Measurements from ENCODE around the gene SH3D19. TPM values are rescaled to one million over a fixed set of nuclear protein-coding genes. Genes with fewer than 3 reads are reported as not detected.

Gene SH3D19
- total RNA-seq, 1 donor from 2014 or later: 25.1 TPM

- Mint-ChIP-seq H3K4me1 (peaks cover 56% of the 10 kb centered on the region), H3K9me3 (no peaks in the 10 kb centered on the region), H3K27me3 (ENCODE audit: low read depth) (no peaks in the 10 kb centered on the region), H3K36me3 (ENCODE audit: low read depth) (peaks cover 3% of the 10 kb centered on the region), H3K27ac (ENCODE audit: unreplicated experiment) (no peak overlapping the region), H3K4me3 (peak overlapping the region; percentile 20)
- no peak for TF ChIP-seq CTCF (conservative IDR thresholded peaks at IDR 0.05)
- DNase-seq (ENCODE audit: low read depth, low spot score): no peak
Observed at GRCh38 chr4:151321586-151321985, 3.8 kb downstream of the SH3D19 start.

GRCh38 chr4:151319490-151319889 is 5.9 kb downstream of the SH3D19 start:
- DNase-seq (ENCODE audit: low read depth, low spot score): no peak
- no peak overlapping the region for H3K27ac Mint-ChIP-seq (ENCODE audit: unreplicated experiment)
- TF ChIP-seq CTCF (conservative IDR thresholded peaks at IDR 0.05): no peak
- H3K4me1 Mint-ChIP-seq: peaks cover 54% of the 10 kb centered on the region
- no peaks in the 10 kb centered on the region for H3K9me3 Mint-ChIP-seq
- H3K4me3 Mint-ChIP-seq: no peak overlapping the region
- no peaks in the 10 kb centered on the region for H3K27me3 Mint-ChIP-seq (ENCODE audit: low read depth)
- peaks cover 3% of the 10 kb centered on the region for H3K36me3 Mint-ChIP-seq (ENCODE audit: low read depth)

GRCh38 chr4:151318307-151319006 is 6.9 kb downstream of the SH3D19 start:
- DNase-seq (ENCODE audit: low read depth, low spot score): no peak
- no peak for TF ChIP-seq CTCF (conservative IDR thresholded peaks at IDR 0.05)
- Mint-ChIP-seq H3K27ac (ENCODE audit: unreplicated experiment) (no peak overlapping the region), H3K4me1 (peaks cover 51% of the 10 kb centered on the region), H3K9me3 (no peaks in the 10 kb centered on the region), H3K4me3 (no peak overlapping the region), H3K36me3 (ENCODE audit: low read depth) (peaks cover 3% of the 10 kb centered on the region), H3K27me3 (ENCODE audit: low read depth) (no peaks in the 10 kb centered on the region)

- Mint-ChIP-seq H3K27me3 (ENCODE audit: low read depth) (no peaks in the 10 kb centered on the region), H3K27ac (ENCODE audit: unreplicated experiment) (peak overlapping the region; percentile 46), H3K4me1 (peaks cover 35% of the 10 kb centered on the region), H3K4me3 (no peak overlapping the region), H3K9me3 (no peaks in the 10 kb centered on the region), H3K36me3 (ENCODE audit: low read depth) (peaks cover 3% of the 10 kb centered on the region)
- TF ChIP-seq CTCF (conservative IDR thresholded peaks at IDR 0.05): no peak
- no peak for DNase-seq (ENCODE audit: low read depth, low spot score)
Observed at GRCh38 chr4:151316645-151317044, 8.8 kb downstream of the SH3D19 start.

- Mint-ChIP-seq H3K27me3 (ENCODE audit: low read depth) (no peaks in the 10 kb centered on the region), H3K27ac (ENCODE audit: unreplicated experiment) (no peak overlapping the region), H3K36me3 (ENCODE audit: low read depth) (peaks cover 3% of the 10 kb centered on the region), H3K4me1 (peaks cover 27% of the 10 kb centered on the region), H3K4me3 (no peak overlapping the region), H3K9me3 (no peaks in the 10 kb centered on the region)
- TF ChIP-seq CTCF (conservative IDR thresholded peaks at IDR 0.05): no peak
- no peak for DNase-seq (ENCODE audit: low read depth, low spot score)
Observed at GRCh38 chr4:151315212-151315886, 10.1 kb downstream of the SH3D19 start.
